Measurements from ENCODE around the gene TDRD9. TPM values are rescaled to one million over a fixed set of nuclear protein-coding genes. Genes with fewer than 3 reads are reported as not detected.
"Not testable (repeated sequence)": the region's sequence is repeated elsewhere in the genome, so short reads cannot be mapped to it uniquely, and the experiment has no call there.

TDRD9 gene
- polyA plus RNA-seq, 1 donor = 0.62 TPM

DNA sequence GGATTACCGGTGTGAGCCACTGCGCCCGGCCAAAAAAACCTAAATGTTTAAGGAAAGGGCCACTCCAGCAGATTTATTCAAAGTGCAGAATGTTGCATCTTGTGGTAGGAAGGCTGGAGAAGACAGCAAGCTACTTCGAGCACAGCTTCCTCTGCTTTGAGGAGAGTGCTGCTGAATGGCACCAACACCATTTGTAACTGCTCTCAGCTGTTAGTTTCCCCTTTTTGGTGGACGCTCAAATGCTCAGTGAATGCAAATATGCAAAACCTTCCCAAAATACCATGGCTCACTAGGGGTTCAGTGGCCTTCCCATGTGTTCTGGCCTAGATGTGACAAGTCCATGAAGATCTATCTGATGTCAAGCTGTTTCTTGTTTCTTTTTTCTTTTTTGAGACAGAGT is 2.9 kb upstream of the TDRD9 start:
- no peak for DNase-seq (ENCODE audit: low read depth)

DNA sequence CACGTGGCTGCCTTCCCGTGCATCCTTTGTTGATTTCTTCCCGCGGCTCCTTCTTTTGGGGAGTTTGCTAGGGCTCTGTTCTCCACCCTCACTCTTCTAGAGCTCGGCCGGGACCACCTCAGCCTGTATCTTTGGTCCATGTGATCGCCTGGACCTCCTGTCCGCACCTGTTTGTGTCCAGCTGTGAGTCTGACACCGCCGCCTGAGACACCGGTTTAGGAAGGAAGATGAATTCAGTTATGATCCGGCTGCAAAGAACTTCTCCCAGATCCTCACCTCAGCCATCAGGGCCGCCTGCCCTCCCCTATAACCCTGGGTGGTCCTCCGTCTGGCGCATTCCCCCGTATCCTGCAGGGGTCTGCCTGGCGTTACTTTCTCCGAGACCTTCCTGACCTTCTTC is 690 bp upstream of the TDRD9 start:
- no peak for DNase-seq (ENCODE audit: low read depth)

DNA sequence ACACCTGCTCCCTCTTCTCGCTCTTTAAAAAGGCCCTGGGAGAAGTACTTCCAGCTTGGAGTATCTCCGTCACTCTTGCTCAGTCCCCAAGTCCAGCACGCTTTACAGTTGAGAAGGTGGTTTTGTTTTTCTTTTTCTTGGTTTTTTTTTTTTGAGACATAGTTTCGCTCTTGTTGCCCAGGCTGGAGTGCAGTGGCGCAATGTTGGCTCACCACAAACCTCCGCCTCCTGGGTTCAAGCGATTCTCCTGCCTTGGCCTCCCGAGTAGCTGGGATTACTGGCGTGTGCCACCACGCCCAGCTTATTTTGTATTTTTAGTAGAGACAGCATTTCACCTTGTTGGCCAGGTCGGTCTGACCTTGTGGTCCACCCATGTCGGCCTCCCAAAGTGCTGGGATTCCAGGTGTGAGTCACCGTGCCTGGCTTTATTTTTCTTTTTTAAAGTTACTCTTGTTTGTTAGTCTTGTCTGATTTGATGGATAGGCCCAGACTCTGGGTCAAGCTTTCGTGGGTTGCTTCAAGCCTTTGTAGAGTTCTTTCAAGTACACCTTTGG is 1.9 kb downstream of the TDRD9 start:
- DNase-seq (ENCODE audit: low read depth) = no peak

DNA sequence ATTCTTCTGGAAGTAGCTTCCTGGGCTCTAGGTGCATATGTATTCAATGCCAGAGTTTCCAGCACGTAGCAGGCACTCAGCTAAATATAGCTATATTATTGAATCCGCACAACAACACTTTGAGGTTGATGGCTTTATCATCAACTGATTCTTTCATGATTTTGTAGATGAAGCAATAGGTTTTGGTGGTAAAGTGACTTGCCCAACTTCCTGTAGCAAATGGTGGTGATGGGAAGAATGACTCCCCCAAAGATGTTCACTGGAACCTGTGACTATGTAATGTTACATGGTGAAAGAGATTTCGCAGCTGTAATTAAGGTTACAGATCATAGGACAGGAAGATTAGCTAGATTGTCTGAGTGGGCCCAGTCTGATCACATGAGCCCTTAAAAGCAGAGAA is 3.2 kb downstream of the TDRD9 start:
- DNase-seq (ENCODE audit: low read depth) = no peak

DNA sequence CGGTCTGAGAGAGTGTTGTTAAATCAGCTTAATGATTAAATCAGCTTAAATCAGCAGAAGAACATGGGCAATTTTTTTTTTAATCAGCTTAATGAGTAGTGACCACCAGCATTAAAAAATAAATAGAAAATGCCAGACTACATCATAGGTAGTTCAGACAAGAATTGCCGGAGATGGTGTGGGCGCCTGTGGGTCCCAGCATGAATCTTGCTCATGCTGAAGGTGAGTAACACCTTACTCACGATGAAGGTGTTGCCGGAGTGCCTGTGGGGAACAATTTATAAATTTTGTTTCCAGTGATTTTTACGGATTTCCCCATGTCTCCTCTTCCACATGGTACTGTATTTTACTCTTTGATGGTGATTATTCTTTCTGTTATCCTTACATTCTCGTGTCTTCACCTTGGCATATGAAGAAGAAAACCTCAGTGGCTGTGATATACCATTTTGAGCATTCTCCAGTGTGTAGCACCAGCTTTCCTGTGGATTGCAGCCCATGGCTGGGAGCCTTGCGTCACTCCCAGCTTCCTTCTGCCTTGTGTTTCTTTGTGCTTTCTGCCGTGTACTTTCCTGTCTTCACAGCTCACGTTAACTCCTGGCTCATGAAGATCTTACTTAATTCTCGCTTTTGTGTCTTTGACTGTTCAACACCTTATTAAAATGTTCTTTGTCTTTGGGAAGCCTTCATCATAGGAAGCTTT is 4.7 kb downstream of the TDRD9 start:
- DNase-seq (ENCODE audit: low read depth) = no peak

DNA sequence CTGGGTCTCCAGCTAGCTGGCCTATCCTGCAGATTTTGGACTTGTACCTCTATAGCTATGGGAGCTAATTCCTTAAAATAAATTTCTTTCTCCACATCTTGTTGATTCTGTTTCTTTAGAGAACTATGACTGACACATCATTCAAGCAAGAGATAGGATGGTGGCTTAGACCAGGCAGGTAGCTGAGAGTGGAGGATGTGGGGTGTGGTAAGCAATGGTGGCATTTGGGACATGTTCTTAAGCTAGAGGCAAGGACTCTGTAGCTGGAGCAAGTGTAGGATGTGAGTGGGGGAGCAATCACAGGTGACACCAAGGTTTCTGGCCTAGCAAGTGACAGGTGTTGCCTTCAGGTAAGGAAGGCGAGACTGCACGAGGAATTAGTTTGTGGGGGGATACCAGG is 6.8 kb downstream of the TDRD9 start:
- DNase-seq (ENCODE audit: low read depth) = no peak

DNA sequence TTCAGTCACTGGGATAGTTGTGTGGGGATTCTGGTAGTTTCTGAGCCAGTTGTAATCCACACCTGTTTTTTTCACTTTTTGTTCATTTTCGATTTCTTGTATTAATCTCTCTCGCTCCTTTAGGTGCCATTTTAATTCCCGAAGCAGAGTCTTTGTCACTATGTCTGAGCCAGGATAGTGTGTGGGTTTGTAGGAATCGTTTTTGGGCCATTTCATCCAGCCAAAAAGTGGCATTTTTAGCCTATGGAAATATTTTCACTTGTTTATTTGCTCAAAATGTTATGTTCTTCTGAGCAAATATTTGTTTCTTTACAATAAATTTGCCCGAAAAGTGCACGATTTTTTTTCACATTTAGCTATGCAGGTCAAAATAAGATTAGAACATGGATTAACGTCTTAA is 13.2 kb downstream of the TDRD9 start:
- no peak for DNase-seq (ENCODE audit: low read depth)

DNA sequence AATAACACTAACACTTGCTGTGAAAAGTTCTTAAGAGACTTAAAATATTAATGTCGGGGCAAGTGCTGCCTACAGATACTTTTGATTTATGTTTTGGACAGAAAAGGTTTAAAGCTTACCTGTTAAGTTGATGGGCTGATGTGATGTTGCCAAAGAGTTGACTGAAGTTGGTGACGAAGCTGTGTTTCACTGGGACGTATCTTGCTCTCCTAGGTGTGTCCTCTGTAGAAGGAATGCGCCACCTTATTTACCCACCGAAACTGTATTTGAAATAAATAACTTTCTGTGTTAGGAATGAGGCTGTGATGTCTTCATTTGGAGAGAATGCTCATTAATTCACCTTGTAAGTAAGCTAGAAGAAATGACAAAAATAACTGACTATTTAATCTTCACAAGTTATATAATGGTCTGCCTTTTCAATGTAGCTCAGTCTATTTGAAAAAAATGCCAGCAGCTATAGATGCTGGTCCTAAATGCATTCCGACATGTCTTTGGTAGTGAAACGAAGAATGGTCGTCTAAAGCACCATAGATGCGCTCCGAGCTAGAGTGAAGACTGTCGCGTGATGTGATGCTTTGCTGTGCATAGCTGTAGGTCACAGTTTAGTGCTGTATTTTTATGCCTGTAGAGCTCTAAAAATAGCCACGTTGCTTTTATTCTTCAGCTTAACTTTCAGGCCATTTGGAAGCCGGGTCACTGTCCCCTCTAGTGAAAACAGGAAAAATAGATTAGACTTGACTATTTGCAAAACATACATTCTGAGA is 13.9 kb downstream of the TDRD9 start, which contains the start of gene RD3L:
TSS of gene RD3L (minus strand) at position 557 of the 764 bp plus-strand sequence. CDS start 834 bp downstream, outside the sequence.
- no peak for DNase-seq (ENCODE audit: low read depth)

DNA sequence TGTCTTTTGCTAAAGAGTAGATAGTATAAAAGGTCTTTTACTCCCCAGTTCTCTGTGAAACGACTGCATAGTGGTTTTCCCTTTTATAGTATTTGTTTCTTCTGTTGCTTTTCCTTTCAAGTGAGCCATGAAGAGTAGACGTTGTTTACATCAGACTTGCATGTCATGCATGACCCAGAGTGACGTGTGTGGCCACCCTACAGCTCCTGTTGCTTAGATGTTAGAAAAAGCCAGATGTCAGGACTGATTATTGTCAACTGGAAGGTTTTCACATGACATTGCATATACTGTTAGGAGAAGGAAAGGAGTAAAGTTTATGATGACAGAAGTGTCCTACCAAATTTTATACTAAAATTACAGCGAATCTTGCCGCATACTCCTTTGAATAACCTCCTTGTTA is 15.4 kb downstream of the TDRD9 start:
- no peak for DNase-seq (ENCODE audit: low read depth)

DNA sequence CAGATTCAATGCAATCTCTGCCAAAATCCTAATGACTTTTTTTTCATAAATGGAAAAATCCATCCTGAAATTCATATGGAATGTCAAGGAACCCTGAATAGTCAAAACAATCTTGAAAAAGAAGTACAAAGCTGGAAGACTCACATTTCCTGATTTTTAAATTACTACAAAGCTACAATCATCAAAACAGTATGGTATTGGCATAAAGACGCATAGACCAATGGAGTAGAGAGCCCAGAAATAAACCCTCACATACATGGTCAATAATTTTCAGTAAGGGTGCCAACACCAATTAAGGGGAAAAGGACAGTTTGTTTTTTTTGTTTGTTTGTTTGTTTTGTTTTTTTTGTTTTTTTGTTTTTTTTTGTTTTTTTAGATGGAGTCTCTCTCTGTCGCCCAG is 18.7 kb downstream of the TDRD9 start:
- DNase-seq (ENCODE audit: low read depth) = no peak

DNA sequence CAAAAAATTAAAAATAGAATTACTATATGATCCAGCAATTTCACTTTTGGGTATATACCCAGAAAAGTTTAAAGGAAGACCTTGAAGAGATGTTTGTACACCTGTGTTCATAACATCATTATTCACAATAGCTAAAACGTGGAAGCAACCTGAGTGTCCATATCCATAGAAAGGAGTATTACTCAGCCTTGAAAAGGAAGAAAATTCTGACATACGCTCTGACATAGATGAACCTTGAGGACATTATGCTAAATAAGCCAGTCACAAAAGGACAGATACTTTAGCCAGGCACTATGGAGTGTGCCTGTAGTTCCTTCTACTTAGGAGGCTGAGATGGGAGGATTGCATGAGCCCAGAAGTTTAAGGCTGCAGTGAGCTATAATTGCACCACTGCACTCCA is 20.2 kb downstream of the TDRD9 start:
- no peak for DNase-seq (ENCODE audit: low read depth)

DNA sequence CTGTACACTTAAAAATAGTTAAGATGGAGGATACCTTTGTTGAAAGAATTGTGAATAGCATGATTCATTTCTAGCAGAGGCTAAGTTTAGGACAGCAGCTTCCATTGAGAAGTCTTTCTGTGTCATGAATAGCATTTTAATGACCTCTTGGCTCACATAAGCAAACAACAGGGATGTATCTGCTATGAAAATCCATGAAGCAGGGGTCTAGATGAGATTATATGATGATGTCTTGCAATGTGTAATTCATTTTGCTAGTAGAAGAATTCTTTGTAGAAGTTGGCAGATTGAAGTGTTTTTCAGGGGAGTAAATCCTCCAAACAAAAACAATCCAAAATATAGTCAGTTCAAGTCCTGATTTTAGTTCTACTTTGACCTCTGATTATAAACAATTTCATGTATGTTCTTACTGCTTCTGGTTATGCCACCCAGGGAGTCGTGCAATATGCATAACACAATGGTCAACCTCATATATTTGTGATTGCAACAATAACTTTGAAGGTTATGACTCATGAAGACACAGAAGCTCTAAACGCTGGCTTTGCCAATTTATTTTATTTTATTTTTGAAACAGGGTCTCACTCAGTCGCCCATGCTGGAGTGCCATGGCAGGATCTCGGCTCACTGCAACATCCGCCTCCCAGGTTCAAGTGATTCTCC is 21.0 kb downstream of the TDRD9 start:
- DNase-seq (ENCODE audit: low read depth) = no peak

DNA sequence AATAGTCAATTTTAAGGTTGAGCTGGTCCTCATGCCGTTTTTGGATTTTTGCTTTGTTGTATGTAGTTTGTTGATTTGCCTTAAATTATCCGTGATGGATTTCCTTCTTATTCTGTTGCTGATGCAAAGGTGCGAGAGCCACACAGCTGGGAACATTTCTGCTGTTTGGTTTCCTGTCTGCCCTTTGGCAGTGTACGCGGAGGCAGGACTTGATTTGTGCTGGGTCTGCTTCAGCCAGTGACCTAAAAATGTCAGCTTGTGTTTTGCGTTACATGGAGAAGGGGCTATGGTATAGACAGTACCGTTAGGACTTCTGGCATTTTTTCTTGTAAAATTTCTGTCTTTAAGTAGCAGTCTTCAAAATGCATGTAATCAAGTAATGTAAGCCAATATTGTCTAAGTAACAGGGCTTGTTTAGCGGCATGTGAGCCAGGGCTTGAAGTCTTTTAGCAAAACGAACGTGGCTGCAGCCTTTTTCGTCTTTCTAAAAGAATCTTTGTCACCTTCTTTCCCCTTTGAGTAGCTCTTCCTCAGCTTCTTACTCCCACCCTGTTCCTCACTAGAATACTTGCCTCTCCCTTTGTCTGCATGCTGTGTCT is 32.3 kb downstream of the TDRD9 start:
- no peak for DNase-seq (ENCODE audit: low read depth)

DNA sequence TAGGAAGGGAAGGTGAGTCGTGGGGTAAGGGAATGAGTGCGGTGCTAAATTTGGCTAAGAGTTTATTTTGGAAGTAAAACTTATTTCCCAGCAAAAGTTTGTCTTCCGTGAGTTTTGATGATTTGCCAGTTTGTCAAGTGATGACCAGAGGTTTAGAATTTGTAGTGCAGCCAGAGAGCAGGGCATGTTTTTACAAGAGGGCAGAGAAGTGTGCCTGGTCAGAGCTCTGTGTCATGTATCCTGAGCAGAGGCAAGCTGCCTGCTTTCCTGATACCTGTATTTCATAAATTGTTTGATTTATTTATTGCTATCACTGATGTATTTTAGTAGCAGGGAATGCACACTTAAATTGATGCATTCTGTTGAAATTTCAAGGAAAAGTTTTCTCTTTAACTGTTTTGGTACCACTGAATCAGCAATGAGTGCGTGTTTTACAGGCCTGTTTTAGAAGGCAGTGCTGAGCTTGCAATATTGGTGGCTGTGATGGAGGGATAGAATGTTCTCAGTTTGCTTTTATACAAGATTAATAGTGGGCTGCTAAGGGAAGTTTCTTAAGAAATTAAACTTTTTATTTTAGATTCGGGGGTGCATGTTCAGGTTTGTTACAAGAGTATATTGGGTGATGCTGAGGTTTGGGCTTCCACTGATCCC is 33.8 kb downstream of the TDRD9 start:
- DNase-seq (ENCODE audit: low read depth) = no peak

DNA sequence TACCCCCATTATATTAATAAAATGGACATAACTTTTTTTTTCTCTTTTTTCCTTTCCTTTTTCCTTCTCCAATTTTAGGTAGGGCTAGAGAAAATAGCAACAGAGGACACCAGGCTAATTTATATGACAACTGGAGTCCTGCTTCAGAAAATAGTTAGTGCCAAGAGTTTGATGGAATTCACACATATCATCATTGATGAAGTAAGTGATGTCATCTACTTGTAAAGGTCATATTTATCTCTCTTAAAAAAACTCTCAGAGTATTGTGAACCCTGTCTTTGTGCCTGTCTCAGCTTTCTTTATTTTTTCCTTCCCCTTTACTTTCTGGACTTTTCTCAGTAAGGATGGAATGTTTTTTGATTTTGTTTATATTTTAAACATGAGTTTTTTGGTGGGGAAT is 38.4 kb downstream of the TDRD9 start:
- DNase-seq (ENCODE audit: low read depth) = no peak

DNA sequence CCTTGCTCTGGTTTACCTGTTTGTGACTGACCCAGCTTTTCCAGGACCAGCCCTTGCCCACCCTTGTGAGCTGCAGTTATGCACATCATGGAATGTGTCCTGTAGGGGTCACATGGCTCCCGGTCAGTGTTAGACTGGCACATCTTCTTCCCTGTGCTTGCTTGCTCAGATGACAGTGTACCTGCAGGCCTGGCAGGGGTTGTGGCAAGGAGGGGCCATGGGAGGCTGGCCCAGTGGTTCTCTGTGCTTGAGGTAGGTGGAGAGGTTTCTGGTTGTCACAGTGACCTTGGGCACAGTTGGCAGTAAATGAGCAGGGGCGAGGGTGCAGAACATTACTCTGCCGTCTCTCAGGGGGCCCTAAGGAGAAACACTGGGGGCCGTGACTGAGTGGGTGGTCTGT is 41.7 kb downstream of the TDRD9 start:
- DNase-seq (ENCODE audit: low read depth) = no peak

DNA sequence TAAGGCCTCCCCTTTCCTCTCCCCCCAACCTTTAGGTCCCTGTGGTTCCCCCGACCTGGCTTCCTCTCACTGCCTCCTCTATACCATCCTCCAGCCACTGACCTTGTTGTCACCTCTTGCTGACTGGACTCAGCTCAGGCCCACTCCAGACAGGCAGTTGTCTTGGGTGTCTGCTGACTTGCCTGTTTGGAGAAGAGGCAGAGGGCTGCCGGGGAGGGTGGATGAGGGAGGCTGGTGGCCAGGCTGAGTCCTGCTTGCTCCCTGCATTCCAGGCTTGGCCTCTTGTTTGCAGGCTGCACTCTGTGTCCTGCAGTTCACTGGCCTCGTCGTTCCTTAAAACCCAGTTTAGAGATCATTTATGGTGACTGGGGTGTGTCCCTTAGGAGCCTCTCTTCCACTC is 45.1 kb downstream of the TDRD9 start:
- DNase-seq (ENCODE audit: low read depth) = no peak

DNA sequence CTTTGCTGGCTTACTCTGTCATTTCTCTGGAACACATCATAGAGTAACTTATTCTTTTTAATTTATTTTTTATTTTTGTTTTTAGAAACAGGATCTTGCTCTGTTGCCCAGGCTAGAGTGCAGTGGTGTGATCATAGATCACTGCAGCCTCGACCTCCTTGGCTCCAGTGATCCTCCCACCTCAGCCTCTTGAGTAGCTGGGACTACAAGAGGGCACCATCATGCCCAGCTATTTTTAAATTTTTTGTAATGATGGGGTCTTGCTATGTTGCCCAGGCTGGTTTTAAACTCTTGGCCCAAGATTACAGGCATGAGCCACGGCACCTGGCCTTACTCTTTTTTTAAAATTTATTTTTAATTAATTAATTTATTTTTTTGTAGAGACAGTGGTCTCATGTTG is 46.3 kb downstream of the TDRD9 start:
- DNase-seq (ENCODE audit: low read depth) = no peak

DNA sequence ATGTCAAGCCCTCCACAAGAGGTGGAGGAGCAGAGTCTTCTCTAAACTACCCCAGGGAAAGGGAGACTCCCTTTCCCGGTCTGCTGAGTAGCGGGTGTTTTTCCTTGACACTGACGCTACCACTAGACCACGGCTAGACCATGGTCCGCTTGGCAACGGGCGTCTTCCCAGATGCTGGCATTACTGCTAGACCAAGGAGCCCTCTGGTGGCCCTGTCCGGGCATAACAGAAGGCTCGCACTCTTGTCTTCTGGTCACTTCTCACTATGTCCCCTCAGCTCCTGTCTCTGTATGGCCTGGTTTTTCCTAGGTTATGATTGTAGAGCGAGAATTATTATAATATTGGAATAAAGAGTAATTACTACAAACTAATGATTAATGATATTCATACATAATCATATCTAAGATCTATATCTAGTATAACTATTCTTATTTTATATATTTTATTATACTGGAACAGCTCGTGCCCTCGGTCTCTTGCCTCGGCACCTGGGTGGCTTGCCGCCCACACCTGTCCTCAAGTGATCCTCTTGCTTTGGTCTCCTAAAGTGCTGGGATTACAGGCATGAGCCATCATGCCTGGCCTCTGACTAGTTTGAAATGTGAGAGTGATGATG is 52.5 kb downstream of the TDRD9 start:
- not testable (repeated sequence) for DNase-seq (ENCODE audit: low read depth)

DNA sequence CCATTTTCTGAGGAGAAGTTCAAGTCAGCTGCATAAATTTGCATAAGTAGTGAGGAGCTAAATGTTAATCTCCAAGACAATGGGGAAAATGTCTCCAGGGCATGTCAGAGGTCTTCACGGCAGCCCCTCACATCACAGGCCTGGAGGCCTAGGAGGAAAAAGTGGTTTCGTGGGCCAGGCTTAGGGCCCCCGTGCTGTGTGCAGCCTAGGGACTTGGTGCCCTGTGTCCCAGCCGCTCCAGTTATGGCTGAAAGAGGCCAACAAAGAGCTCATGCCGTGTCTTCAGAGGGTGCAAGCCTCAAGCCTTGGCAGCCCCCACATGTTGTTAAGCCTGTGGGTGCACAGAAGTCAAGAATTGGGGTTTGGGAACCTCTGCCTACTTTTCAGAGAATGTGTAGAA is 55.9 kb downstream of the TDRD9 start:
- no peak for DNase-seq (ENCODE audit: low read depth)

DNA sequence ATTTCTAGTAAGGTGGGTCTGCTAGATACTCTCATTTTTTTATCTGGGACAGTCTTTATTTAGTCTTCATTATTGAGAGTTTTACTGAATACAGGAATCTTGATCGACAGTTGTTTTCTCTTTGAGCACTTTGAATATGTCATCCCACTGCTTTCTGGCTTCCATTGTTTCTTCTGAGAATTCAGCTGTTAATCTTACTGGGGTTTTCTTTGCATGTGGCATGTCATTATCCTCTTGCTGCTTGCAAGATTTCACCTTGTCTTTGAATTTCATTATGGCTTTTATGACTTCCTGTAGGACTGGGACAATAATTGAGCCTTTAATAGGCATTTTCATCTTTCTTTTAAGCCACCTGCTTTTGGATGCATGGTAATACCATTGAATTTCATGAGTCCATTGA is 60.8 kb downstream of the TDRD9 start:
- DNase-seq (ENCODE audit: low read depth) = no peak

Measured in forelimb muscle (tissue), 1 donor.